GM15510 (cell line): ENCODE data around the gene TNFAIP8.

Experiments
- POLR2A ChIP-seq: IDR thresholded peaks from 3 replicates; pipeline ENCODE4 v1.6.1; 2011; ENCODE audit warnings: borderline replicate concordance; ENCODE audit not compliant: insufficient read length; ENCODE audit errors: extremely low read depth

Gene TNFAIP8

DNA sequence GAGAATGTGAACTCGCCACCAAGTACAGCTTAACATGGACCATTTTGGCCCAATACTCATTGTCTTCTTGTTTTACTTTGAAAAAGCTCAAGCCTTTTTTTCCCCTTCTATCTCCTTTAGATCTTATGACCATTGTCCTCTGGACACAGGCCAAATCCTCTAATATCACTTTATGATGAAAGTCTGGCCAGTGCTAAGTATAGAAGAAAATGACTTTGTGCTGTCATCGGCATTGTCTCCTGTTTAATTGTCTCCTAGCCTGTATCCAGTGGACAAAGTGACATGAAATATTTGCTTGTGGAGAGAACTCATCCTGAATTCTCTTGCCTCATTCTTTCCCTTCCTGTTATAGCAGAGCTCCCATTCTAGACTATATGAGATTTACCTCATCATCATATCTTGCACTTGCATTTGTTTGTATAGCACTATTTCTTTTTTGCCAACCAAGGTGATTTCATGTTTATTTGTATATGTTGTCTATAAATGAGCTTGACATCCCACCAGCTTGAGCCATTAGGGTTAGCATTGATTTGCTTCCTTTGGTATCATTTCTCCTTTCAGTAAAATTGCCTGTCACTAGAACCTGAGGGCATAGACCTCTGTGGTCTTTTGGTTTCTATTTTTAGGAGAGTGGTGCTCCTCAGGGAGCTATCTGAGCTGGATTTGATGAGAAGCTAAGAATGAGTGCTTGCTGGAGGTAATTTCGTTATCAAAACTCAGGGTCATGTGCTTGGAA, 18.8 kb upstream of the TNFAIP8 start:
- TF ChIP-seq POLR2A, result no peak

DNA sequence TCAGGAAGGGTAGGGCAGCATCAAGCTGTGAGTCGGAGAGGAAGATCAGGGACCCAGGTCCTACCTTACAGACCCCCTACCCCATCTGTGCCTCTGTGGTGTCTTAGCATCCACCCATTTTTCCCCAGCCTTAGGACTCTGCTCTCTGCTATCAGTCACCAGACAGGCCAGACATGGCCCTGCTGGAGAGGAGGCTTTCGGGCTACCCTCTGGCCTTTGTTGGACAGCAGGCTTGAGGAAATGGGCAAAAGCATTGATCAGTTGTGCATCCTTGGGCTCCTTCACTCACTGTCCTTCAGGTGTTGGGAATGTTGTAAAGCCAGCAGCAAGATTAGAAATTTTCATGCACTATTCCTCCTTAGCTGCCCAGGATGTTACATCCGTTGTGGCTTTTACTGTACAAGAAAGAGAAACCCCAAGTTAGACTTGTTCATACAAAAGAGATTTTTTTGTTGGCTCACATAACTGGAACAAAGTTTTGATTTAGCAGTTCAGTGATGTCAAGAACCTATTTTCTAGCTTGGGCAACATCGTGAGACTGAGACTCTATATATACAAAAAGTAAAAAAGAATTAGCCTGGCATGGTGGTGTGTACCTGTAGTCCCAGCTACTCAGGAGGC, 17.4 kb upstream of the TNFAIP8 start:
- TF ChIP-seq POLR2A, result no peak

DNA sequence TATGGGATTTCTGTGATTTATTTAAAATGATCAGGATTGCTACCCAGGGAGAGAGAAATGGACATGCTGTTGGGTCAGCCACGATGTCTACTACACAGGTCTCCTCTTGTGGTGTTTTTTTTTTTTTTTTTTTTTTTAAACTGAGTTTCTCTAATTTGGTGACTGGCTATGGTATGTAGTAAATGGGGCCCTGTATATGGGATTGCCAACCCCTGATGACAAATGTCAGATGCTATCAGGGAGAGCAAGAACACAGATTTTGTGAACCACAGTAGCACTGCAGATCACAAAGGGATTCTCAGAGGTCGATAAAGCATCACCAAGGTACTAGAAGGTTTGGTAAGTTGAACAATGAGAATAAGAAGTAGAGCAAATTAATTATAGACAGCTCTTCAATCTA, 16.5 kb upstream of the TNFAIP8 start:
- TF ChIP-seq POLR2A, result no peak

DNA sequence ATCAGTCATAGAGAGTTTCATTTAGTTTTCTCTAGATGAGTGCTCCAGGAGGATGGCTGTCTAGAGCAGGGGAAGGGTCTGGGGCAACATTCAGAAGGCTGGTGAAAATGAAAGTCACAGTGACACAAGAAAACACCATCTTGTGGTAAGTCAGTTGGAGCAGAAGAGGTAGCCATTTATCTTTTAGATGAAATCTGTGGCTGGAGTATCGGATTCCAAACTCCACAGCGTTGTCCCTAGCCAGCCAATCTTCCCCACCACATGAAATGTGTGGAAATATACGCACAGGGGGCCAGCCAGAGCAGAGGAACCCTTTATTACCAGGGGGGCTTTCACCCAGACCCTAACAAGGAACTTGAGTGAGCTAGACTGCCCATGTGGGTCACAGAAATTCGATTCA, 15.9 kb upstream of the TNFAIP8 start:
- no peak for TF ChIP-seq POLR2A

DNA sequence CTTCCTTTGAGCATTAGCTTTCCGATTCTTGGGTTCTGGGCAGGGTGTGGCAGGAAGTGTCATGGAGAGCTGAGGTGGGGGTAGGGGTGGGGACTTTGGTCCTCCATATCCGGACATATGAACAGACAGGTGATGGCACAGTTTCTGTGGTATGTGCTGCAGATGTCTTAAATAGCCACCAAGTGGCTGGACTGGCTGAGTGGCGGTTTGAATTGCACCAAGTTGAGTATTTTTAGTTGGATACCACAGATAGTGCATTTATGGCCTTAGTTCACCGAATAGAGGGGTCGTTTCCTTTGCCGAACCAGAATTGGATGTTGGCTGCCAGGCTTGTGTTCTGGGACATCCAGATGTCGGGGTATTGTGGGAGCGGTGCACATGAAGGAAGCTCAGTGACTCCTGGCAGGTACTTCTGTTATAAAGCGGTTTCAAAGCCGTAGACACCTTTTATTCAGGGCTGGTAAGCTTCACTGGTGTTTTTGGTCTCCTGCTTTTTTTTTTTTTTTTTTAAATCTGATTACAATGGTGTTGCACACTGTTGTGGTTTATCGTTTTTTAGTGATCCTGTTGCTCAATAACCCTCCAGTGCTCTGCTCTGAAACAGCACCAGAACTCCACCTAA, 15.1 kb upstream of the TNFAIP8 start:
- TF ChIP-seq POLR2A, result peak; percentile 35

DNA sequence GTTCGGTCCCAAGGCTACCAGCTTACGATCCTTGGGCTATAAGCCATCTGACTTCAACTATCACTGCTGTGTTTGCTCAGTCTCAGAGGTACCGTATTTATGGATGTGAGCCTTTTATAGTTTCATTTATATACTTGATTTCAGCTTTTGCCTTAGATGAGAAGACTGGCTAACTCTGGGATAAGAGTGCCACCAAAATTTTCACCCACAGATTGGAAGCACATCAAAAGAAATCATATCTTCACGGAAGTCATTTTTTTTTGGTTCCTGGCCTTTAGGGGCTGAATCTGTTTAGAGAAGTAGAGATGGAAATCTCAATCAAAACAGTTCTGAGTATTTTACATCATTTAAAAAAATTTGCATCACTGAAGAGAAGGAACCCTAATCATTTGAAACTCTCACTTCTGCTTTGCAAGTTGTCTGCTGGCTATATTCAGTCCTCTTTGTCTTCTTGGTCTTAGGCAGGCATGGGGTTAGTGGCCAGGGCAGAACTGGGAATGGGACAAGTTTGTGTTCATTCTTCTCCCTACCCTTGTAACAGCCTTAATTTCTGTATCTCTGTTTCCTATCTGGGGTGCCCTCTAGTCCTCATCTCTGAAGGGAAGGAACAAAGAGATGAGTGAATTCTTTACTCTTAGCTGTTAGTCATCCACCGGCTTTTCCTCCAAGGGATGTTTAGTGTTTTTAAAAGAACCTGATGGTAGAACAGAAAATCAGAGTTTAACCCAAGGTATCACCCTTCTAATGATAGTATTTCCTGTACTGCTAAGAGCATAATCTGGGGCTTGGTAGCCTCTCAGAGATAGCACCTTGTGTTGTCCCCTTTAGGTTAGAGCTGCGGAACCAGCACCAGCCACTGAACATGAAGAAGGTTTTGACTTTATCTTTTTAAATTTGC, 14.1 kb upstream of the TNFAIP8 start:
- TF ChIP-seq POLR2A, result peak; percentile 54

DNA sequence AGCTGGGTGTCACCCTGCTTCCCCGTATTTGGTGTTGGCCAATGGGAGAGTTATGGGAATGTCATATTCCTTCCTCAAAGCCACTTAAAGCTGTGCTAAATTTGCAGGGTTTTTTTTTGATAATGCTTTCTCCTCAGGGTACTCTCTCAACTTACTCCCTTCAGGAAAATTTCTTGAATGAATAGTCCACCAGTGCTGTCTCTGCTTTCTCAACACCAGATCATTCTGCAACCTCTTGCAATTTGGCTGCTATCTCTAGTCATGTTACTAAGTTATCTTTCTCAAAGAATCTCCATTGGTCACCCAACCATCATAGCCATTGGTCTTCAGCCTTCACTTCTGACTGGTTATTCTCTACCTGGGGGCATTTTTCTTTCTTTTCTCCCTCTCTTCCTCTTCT, 13.4 kb upstream of the TNFAIP8 start:
- no peak for TF ChIP-seq POLR2A

DNA sequence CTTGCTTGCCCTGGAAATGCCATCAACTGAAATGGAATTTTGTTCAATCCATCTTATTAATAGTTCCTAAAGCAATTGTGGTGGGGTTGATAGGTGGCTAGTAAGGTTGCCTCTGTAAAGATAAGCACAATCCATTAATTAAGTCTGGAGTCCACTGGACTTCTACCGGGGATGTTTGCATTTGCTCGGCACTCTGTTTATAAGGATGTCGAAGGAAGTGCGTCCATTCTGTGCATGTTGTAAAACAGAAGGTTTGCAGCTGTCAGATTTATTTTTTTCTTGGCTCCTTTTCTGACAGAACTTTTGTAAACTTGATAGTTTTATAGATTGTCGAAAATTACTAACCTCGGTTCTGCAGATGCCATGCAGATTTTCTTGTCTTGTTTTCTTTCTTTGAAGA, 12.8 kb upstream of the TNFAIP8 start:
- TF ChIP-seq POLR2A, result no peak

DNA sequence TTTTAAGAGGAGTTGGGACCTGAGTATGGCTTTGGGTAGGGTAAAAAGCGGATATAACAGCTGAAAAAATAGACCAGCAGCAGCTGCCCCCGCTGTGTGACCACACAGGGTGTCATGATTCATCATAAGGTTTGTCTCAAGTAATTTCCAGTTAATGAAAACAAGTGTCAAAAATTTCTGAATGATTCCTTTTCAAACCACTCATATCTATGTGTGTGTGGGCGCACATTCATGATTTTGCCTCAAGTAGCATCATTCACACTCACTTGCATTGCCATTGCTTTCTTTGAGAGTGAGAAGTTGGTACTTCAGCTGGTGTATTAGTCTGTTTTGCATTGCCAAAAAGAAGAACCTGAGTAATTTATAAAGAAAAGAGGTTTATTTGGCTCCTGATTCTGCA, 12.1 kb upstream of the TNFAIP8 start:
- no peak for TF ChIP-seq POLR2A

DNA sequence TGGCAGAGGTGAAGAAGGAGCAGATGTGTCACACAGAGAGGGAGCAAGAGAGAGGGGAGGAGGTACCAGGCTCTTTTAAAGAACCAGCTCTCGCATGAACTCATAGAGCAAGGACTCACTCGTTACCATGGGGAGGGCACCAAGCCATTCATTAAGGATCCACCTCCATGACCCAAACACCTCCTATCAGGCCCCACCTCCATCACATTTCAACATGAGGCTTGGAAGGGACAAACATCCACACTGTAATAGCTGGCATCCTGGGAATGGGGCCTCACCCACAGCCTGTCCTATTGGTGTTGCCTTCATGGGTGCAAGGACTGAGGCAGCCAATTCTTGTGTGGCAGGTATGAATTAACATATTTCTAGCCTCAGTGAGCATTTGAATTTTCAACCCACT, 11.6 kb upstream of the TNFAIP8 start:
- no peak for TF ChIP-seq POLR2A

DNA sequence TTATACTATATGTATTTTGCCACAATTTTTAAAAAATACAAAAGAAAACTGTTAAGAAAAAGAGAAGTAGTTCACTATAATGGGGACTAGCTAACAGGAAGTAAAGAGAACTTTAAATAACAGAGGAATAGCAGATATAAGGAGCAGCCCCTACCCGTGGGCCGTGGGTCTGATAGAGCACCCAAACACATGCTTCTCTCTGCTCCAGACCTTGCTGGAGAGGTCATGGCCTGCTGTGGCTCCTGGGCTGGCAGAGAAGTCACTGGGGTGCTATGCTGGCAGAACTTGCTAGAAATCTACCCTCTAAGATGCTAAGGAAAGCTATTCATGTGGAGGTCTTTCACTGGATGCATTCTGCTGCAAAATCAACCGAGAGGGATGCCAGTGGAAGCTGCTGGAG, 10.0 kb upstream of the TNFAIP8 start:
- TF ChIP-seq POLR2A, result no peak

DNA sequence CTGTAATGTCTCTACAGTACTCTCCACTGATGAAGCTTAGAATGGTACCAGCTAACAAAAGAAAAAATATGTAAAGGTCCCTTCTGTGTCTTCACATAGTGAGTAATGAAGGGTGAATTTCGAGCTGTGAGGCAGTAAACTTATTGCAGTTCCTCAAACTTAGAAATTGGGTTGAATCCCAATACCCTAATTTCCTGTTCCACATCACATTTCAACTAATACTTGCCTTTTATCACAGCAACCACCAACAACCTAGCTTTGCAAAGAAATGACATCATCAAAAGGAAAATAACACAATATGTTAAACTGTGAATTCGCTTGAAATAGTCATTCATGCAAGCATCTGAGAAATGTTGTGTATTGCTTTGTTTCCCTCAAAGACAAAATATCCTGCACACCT, 9.4 kb upstream of the TNFAIP8 start:
- TF ChIP-seq POLR2A, result no peak

DNA sequence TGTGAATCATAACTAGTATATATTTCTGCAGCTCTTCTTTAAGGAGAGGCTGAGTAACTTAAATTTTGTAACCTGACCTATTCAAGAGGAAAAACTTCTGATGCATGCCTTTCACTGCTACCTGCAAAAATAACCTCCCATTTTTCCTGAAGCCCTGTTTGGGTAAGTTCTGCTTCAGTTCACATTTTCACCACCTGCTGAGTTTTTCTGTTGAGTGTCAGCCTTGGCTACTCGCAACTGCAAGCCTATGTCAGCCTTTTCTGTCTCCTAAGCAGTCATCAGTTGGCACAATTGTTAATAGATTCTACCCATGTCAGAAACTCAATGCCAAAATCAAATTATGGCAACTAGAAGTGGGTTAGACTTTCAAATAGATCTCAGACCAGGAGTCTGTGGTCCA, 8.2 kb upstream of the TNFAIP8 start:
- no peak for TF ChIP-seq POLR2A

DNA sequence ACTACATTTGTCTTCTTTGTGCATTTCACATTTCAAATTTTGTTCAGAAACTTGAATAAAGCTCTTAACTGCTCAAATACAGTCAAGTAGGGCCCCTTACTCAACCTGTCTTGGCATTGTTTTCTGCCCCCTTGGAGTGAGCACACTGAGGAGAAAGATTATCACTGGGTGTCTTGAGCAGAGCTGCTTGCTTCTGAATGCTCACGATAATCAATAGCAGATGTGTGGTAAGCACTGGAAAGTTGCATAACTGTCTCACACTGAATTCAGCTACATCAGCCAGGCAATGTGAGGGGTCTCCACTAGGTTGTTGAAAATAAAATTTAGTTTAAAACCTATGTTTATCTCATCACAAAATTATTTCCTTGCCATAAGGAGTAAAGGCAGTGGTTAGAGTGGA, 7.8 kb upstream of the TNFAIP8 start:
- no peak for TF ChIP-seq POLR2A

DNA sequence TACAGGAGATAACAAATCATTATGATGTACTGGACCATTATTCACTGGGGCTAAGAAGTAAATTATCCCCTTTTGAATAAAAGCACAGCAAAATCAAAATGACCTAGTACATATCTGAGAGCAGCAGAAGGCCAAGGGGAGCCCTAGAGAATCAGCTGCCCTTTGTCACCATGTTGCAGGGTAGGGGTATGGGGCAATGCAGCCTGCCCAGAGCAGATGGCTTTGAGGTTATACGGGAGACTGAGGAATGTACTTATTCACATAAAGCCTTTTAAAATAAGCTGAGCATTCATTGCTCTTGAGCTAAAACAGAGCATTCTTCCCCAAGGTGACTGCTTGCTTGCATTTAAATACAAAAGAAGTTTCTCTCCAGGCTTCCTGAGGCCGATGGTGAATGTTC, 2.6 kb upstream of the TNFAIP8 start:
- TF ChIP-seq POLR2A, result no peak

DNA sequence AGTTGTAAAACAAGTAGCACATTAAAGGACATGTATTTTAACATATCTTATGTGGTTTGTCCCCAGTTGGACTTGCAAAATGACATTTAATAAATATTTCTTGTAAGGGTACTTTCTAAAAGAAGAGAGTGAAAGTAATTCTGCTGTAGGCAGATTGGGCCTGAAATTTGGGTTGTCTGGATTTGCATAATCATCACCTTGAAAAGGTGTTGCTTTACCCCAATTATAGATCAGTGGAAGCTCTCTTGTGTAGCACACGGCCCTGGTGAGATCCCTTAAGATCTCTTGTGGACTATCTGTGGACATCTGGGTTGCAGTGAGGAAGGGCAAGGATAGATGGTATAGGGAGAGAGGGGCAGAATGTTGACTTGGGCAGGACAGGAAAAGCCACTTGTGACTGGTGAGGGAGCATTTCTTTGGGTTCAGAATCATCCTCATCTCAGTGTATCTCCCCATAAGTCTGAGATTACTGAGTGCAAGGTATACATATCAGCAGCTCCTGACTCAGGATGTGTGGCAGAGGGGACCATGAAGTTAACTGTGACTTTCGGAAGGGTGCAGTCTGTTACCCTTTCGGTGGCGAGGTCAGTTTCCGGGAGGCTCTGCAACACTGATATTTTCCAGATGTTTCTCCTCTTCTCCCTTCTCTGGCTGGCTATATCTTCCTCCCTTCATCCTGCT, 2.0 kb upstream of the TNFAIP8 start:
- no peak for TF ChIP-seq POLR2A
